HFFc6 (cell line): Measurements from ENCODE around the gene IGFL3. TPM values are rescaled to one million over a fixed set of nuclear protein-coding genes. Genes with fewer than 3 reads are reported as not detected.
"Not testable (repeated sequence)": the region's sequence is repeated elsewhere in the genome, so short reads cannot be mapped to it uniquely, and the experiment has no call there.

Experiments
- DNase-seq: peaks from one replicate; pipeline ENCODE4 v3.0.0-alpha.2; 2018
- H3K27ac Mint-ChIP-seq: 2 replicates; pipeline ENCODE4 v1.8.0; 2020; ENCODE audit warnings: mild to moderate bottlenecking, mixed read lengths
- H3K27me3 Mint-ChIP-seq: 2 replicates; pipeline ENCODE4 v1.8.0; 2021; ENCODE audit warnings: mild to moderate bottlenecking, moderate library complexity, mixed read lengths; ENCODE audit not compliant: insufficient read depth
- H3K36me3 Mint-ChIP-seq: 2 replicates; pipeline ENCODE4 v1.8.0; 2021; ENCODE audit warnings: low read depth, mixed read lengths
- H3K4me1 Mint-ChIP-seq: 2 replicates; pipeline ENCODE4 v1.8.0; 2020; ENCODE audit warnings: low read depth, mixed read lengths
- H3K4me3 Mint-ChIP-seq: 2 replicates; pipeline ENCODE4 v1.8.0; 2020; ENCODE audit warnings: mild to moderate bottlenecking, moderate library complexity, mixed read lengths
- H3K9me3 Mint-ChIP-seq: 2 replicates; pipeline ENCODE4 v1.8.0; 2020; ENCODE audit warnings: mild to moderate bottlenecking, mixed read lengths
- CTCF ChIP-seq: fragments of 200-600 bp; sonication (generic); IDR thresholded peaks from 2 replicates; pipeline ENCODE4 v1.5.0; 2021; ENCODE audit warnings: antibody characterized with exemption, mild to moderate bottlenecking
- total RNA-seq, 6 experiments: library from RNA; stranded (reverse); fragmentation: NEBNext Ultra II Directional; extraction: Animal tissue kit (Norgen Biotek cat#: 25700); gene quantifications; 2 replicates in 1 of 6; 3 replicates in 5 of 6; pipeline ENCODE4 v1.2.3, GENCODE V29; 2021

The IGFL3 gene
- total RNA-seq, 6 experiments from 2014 or later = not detected

GRCh38 chr19:46112527-46112926 lies 12.0 kb downstream of the IGFL3 start:
- no peak overlapping the region for H3K4me3 Mint-ChIP-seq
- H3K36me3 Mint-ChIP-seq = no peaks in the 10 kb centered on the region
- peaks cover 19% of the 10 kb centered on the region for H3K27me3 Mint-ChIP-seq
- TF ChIP-seq CTCF = no peak
- no peak for DNase-seq
- no peaks in the 10 kb centered on the region for H3K9me3 Mint-ChIP-seq
- H3K27ac Mint-ChIP-seq = no peak overlapping the region
- H3K4me1 Mint-ChIP-seq = peaks cover 16% of the 10 kb centered on the region

GRCh38 chr19:46111376-46111775 lies 13.1 kb downstream of the IGFL3 start:
- no peak for DNase-seq
- Mint-ChIP-seq H3K27me3 (peaks cover 16% of the 10 kb centered on the region), H3K4me3 (no peak overlapping the region), H3K4me1 (peaks cover 16% of the 10 kb centered on the region), H3K36me3 (no peaks in the 10 kb centered on the region), H3K9me3 (no peaks in the 10 kb centered on the region), H3K27ac (no peak overlapping the region)
- no peak for TF ChIP-seq CTCF

GRCh38 chr19:46109876-46110275 lies 14.6 kb downstream of the IGFL3 start:
- H3K27ac Mint-ChIP-seq = no peak overlapping the region

GRCh38 chr19:46107371-46107770 lies 17.1 kb downstream of the IGFL3 start:
- Mint-ChIP-seq H3K4me3 (no peak overlapping the region), H3K36me3 (no peaks in the 10 kb centered on the region), H3K9me3 (no peaks in the 10 kb centered on the region), H3K27ac (no peak overlapping the region), H3K27me3 (peaks cover 7% of the 10 kb centered on the region), H3K4me1 (no peaks in the 10 kb centered on the region)
- DNase-seq = no peak
- no peak for TF ChIP-seq CTCF

More at GRCh38 chr19:46109876-46110275, 14.6 kb downstream of the IGFL3 start:
- Mint-ChIP-seq H3K4me3 (no peak overlapping the region), H3K4me1 (peaks cover 4% of the 10 kb centered on the region), H3K36me3 (no peaks in the 10 kb centered on the region), H3K9me3 (no peaks in the 10 kb centered on the region), H3K27me3 (peaks cover 15% of the 10 kb centered on the region)
- DNase-seq = no peak
- no peak for TF ChIP-seq CTCF

- not testable (repeated sequence) for H3K36me3 Mint-ChIP-seq
Measured at GRCh38 chr19:46102333-46102732, 22.2 kb downstream of the IGFL3 start.

GRCh38 chr19:46101293-46101692 lies 23.2 kb downstream of the IGFL3 start:
- Mint-ChIP-seq H3K36me3 (peaks cover 13% of the 10 kb centered on the region), H3K4me1 (no peaks in the 10 kb centered on the region), H3K9me3 (peaks cover 19% of the 10 kb centered on the region), H3K4me3 (no peak overlapping the region), H3K27ac (no peak overlapping the region), H3K27me3 (peaks cover 26% of the 10 kb centered on the region)
- no peak for DNase-seq
- TF ChIP-seq CTCF = no peak

More at GRCh38 chr19:46102333-46102732, 22.2 kb downstream of the IGFL3 start:
- not testable (repeated sequence) for H3K4me1 Mint-ChIP-seq, H3K27ac Mint-ChIP-seq, H3K4me3 Mint-ChIP-seq, DNase-seq
- Mint-ChIP-seq H3K9me3 (peaks cover 10% of the 10 kb centered on the region), H3K27me3 (peaks cover 20% of the 10 kb centered on the region)
